GM13976 (cell line): ENCODE results near the gene SAMD14.
"Not testable (repeated sequence)": the region's sequence is repeated elsewhere in the genome, so short reads cannot be mapped to it uniquely, and the experiment has no call there.

Experiments
- DNase-seq: peaks from one replicate; pipeline ENCODE4 v3.0.0; 2012; ENCODE audit warnings: low spot score
- in situ Hi-C: fragments of 300-500 bp; cut with MboI; formaldehyde crosslinking; loops from one replicate; pipeline ENCODE4 v1.12.0; 2022; ENCODE audit warnings: low sequenced_read_pairs, mixed read lengths, inconsistent platforms; ENCODE audit not compliant: unreplicated experiment
- TF ChIP-seq, protein P1 (sequence below): IDR thresholded peaks from 2 replicates; pipeline ENCODE4 v1.5.1; 2012; ENCODE audit warnings: borderline replicate concordance, mild to moderate bottlenecking; ENCODE audit not compliant: insufficient read depth; ENCODE audit errors: extremely low read depth, missing control alignments, control extremely low read depth

Gene SAMD14

GRCh38 chr17:50067996-50068395 is 62.0 kb downstream of the SAMD14 start:
- TF ChIP-seq, protein P1, sequence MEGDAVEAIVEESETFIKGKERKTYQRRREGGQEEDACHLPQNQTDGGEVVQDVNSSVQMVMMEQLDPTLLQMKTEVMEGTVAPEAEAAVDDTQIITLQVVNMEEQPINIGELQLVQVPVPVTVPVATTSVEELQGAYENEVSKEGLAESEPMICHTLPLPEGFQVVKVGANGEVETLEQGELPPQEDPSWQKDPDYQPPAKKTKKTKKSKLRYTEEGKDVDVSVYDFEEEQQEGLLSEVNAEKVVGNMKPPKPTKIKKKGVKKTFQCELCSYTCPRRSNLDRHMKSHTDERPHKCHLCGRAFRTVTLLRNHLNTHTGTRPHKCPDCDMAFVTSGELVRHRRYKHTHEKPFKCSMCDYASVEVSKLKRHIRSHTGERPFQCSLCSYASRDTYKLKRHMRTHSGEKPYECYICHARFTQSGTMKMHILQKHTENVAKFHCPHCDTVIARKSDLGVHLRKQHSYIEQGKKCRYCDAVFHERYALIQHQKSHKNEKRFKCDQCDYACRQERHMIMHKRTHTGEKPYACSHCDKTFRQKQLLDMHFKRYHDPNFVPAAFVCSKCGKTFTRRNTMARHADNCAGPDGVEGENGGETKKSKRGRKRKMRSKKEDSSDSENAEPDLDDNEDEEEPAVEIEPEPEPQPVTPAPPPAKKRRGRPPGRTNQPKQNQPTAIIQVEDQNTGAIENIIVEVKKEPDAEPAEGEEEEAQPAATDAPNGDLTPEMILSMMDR = no peak
- in situ Hi-C loops = no loop called here
- DNase-seq = no peak

DNA sequence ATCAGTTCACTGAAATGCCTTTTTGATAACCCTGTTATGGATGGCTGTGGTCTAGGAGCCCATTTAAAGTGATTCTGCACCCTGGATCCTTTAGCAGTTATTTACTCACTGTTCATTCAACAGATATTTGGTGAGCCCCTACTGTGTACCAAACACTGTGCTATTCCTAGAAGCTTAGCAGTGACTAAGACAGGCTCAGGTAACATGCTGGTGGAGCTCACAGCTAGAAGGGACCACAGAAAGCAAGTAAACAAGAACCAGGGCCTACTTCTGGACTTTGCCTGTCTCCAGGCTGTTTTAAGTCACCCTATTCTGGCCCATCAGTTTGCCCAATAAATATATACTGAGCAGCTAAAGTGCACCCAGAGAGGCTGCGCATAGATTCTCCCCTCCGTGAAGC is 63.0 kb downstream of the SAMD14 start:
- no peak for DNase-seq
- TF ChIP-seq, protein P1 = no peak
- in situ Hi-C loops = no loop called here

DNA sequence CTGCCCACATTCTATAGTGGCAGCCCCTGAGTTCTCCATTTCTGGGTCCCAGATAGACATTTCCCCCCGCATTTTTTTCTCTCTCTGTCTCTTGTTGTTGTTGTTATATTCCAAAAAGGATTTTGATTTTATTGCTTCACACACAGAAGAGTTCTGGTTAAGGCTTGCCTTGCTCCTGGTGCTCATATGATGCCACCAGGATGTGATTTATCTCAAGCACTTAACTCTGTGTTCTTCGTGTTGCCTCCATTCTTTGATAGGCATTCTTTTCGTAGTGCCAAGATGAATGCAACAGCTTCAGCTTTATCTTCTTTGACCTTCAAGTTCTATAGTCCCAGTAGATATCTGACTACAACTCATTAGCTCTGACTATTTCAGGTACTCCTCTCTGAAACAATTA is 64.9 kb downstream of the SAMD14 start:
- DNase-seq = no peak
- in situ Hi-C loops = no loop called here
- TF ChIP-seq, protein P1 = no peak

DNA sequence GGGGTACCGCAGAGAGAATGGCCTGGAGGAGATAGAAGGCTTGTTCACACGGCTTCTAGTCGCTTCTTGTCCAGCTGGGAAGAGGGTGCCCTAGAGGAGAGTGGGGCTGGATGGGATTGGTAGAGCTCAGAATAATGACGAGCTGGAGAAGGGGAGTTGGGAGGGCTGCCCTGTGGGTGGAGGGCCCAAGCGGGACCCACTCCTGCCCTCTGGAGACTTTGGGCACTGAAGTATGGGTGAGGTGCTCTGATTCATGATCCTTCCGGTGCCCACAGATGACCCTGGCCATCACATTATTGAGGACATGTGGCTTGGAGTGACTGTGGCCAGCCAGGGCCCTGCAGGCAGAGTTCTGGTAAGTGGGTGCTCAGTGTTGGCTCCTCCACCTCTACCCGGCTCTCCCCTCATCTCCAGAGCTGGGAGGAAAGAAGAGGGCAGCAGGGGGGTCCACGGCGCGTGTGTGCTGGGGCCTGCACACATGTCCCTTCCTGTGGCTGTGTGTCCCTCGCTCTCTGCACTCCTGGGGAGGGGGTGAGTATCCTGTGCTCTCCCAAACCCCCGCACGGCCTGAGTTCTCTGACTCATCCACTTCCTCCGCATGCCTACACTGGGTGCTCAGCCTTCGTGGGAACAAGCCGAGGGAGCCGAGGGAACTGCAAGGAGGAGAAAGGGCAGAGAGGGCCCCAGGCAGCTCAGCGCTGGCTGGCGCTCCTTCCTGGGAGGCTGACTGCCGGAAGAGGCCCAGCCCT is 65.5 kb downstream of the SAMD14 start:
- TF ChIP-seq, protein P1 = no peak

DNA sequence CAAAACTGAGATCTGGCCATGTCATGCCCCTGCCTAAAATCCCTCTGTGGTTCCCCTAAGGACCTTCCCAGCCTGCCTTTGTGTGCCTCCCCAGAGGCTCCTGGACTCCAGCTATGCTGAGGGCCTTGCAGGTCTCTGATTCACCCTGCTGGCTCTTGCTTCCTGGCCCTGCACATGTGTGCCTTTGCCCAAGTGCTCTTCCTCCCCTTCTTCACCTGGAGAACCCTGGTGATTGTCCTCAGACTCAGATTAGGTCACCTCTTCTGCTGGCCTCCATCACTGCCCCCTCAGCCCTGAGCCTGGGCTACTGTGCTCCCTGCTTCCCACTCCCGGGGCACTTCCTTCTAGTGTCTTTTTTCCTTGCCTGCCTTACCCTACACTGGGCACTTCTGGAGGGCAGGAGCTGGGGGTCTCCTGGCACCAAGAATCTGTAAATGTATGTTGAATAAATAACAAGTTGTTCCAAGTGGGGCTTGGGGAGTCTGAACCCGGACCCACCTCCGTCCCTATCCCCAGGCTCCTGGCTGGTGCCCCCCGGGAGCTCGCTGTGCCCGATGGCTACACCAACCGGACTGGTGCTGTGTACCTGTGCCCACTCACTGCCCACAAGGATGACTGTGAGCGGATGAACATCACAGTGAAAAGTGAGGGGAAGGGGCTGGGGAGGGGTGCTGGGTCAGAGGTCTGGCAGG is 66.3 kb downstream of the SAMD14 start:
- DNase-seq = no peak
- in situ Hi-C loops = no loop called here
- TF ChIP-seq, protein P1 = no peak

More for the DNA sequence above, 65.5 kb downstream of the SAMD14 start:
- no peak for DNase-seq
- in situ Hi-C loops = no loop called here

- TF ChIP-seq, protein P1 = no peak
- in situ Hi-C loops = no loop called here
- no peak for DNase-seq
These were observed 67.4 kb downstream of the SAMD14 start for GRCh38 chr17:50062293-50063243.

- in situ Hi-C loops, DNase-seq: not testable (repeated sequence)
These were observed 68.3 kb downstream of the SAMD14 start for GRCh38 chr17:50061713-50062045.
